GM12878 (cell line): ENCODE measurements around the gene SLC34A3. TPM values are rescaled to one million over a fixed set of nuclear protein-coding genes. Genes with fewer than 3 reads are reported as not detected.
A peak's percentile ranks its signal among the peaks of the same experiment; 100 is the strongest.

Experiments used
- ATAC-seq: fragments of 200-7000 bp; cut with Tn5 transposase; 3 replicates; pipeline ENCODE4 v1.9.1; 2020; ENCODE audit warnings: mild to moderate bottlenecking, moderate library complexity
- BruUV-seq: library from RNA; stranded (reverse); fragments of 400-500 nt; replicated peaks from 2 replicates; lab custom pipeline; 2021; lab: Mats Ljungman, UMichigan
- CTCF ChIA-PET: fragments of 300-600 bp; sonication (Branson Sonifier 250); formaldehyde crosslinking; extraction: SDS; loops from one replicate; lab custom pipeline; 2021; ENCODE audit warnings: inconsistent platforms; lab: Yijun Ruan, JAX
- POLR2A ChIA-PET: fragments of 350-600 bp; formaldehyde crosslinking; extraction: SDS; loops from one replicate; lab custom pipeline; 2021; ENCODE audit warnings: inconsistent platforms; lab: Charles Lee
- RAD21 ChIA-PET: fragments of 300-600 bp; sonication (Branson Sonifier 250); formaldehyde crosslinking; loops from one replicate; lab custom pipeline; 2023; ENCODE audit warnings: antibody characterized with exemption; ENCODE audit not compliant: unreplicated experiment; lab: Charles Lee
- SMC1A ChIA-PET: fragments of 300-600 bp; sonication (Branson Sonifier 250); formaldehyde crosslinking; loops from one replicate; lab custom pipeline; 2023; ENCODE audit not compliant: unreplicated experiment, uncharacterized antibody; lab: Charles Lee
- DNase-seq: peaks from one replicate; pipeline ENCODE4 v3.0.0-alpha.2; 2011; ENCODE audit warnings: low read depth, low spot score
- FAIRE-seq: peaks from 3 replicates; lab custom pipeline; 2011; peaks lifted over from hg19 to GRCh38; lab: Jason Lieb, UNC
- H2AFZ ChIP-seq: 2 replicates; pipeline ENCODE4 v1.6.0; 2011; ENCODE audit warnings: low read depth, low read length, control low read depth; ENCODE audit not compliant: control insufficient read depth
- H3K27ac ChIP-seq: 2 replicates; pipeline ENCODE4 v1.5.1; 2011; ENCODE audit warnings: control low read depth; ENCODE audit not compliant: control insufficient read depth, insufficient read depth
- H3K27me3 ChIP-seq, 2 experiments: replicated peaks in 1 of 2; 2 replicates each; pipeline versions ENCODE4 v1.6.0 to v1.6.1; 2011; ENCODE audit warnings: low read length in 1 of 2; ENCODE audit not compliant: control insufficient read depth in 2 of 2, insufficient read depth in 2 of 2
- H3K36me3 ChIP-seq, 2 experiments: 2 replicates each; pipeline ENCODE4 v1.5.1; 2011; ENCODE audit warnings: low read length in 1 of 2; ENCODE audit not compliant: control insufficient read depth in 2 of 2, insufficient read depth in 2 of 2
- H3K4me1 ChIP-seq: 2 replicates; pipeline ENCODE4 v1.6.1; 2011; ENCODE audit warnings: mild to moderate bottlenecking, low read length, moderate library complexity, mixed read lengths; ENCODE audit not compliant: control insufficient read depth, insufficient read depth
- H3K4me2 ChIP-seq: 2 replicates; pipeline ENCODE4 v1.6.0; 2011; ENCODE audit warnings: control low read depth; ENCODE audit not compliant: control insufficient read depth, insufficient read depth
- H3K4me3 ChIP-seq: fragments of 200-600 bp; sonication (generic); 2 replicates; pipeline ENCODE4 v1.5.1; 2016
- H3K79me2 ChIP-seq: 2 replicates; pipeline ENCODE4 v1.6.0; 2011; ENCODE audit warnings: low read length; ENCODE audit not compliant: control insufficient read depth, insufficient read depth
- H3K9ac ChIP-seq: 2 replicates; pipeline ENCODE4 v1.8.0; 2011; ENCODE audit warnings: low read length, control low read depth, mixed read lengths; ENCODE audit not compliant: control insufficient read depth, insufficient read depth
- H3K9me3 ChIP-seq: replicated peaks from 3 replicates; pipeline ENCODE4 v1.5.1; 2011; ENCODE audit warnings: mild to moderate bottlenecking, low read length; ENCODE audit not compliant: control insufficient read depth, insufficient read depth
- H4K20me1 ChIP-seq: 2 replicates; pipeline ENCODE4 v1.6.0; 2011; ENCODE audit not compliant: control insufficient read depth, insufficient read depth
- DPF2 ChIP-seq: fragments of 450-650 bp; IDR thresholded peaks from 2 replicates; pipeline ENCODE4 v1.6.1; 2017; ENCODE audit warnings: mild to moderate bottlenecking
- EED ChIP-seq: sonication (generic); IDR thresholded peaks from 2 replicates; pipeline ENCODE4 v1.6.1; 2016; ENCODE audit warnings: antibody characterized with exemption, low read depth
- ESRRA ChIP-seq: IDR thresholded peaks from 2 replicates; pipeline ENCODE4 v1.6.1; 2012; ENCODE audit warnings: mild to moderate bottlenecking, low read length, improper control_type of control experiment
- FOS ChIP-seq: IDR thresholded peaks from 3 replicates; pipeline ENCODE4 v1.6.1; 2011; ENCODE audit warnings: borderline replicate concordance; ENCODE audit not compliant: insufficient read length; ENCODE audit errors: extremely low read depth
- HCFC1 ChIP-seq: fragments of 150-350 bp; IDR thresholded peaks from 2 replicates; pipeline ENCODE4 v1.6.1; 2014; ENCODE audit warnings: low read length
- JUND ChIP-seq: IDR thresholded peaks from 2 replicates; pipeline ENCODE4 v1.6.1; 2012; ENCODE audit warnings: low read depth, mild to moderate bottlenecking, low read length, improper control_type of control experiment, moderate library complexity
- MYC ChIP-seq: IDR thresholded peaks from 2 replicates; pipeline ENCODE4 v1.6.1; 2011; ENCODE audit warnings: mild to moderate bottlenecking, low read length, moderate library complexity, inconsistent platforms; ENCODE audit not compliant: insufficient read depth, insufficient replicate concordance, insufficient read length, severe bottlenecking
- POLR2A ChIP-seq: IDR thresholded peaks from 2 replicates; pipeline ENCODE4 v1.6.1; 2011; ENCODE audit warnings: low read depth, mild to moderate bottlenecking, low read length
- RCOR1 ChIP-seq: conservative IDR thresholded peaks from 2 replicates; pipeline ENCODE4 v1.6.1; 2012; ENCODE audit warnings: low read depth, low read length, improper control_type of control experiment
- STAT1 ChIP-seq: fragments of 450-650 bp; conservative IDR thresholded peaks from 2 replicates; pipeline ENCODE4 v1.6.1; 2014; ENCODE audit warnings: antibody characterized with exemption, mild to moderate bottlenecking
- WGBS: methylation state at CpG from one replicate; pipeline ENCODE4 v1.1.6; 2016; ENCODE audit warnings: low lambda C conversion rate; ENCODE audit not compliant: insufficient replicate concordance, insufficient coverage; ENCODE audit errors: missing lambda C conversion rate; 5-methylcytosine and 5-hydroxymethylcytosine counted together
- in situ Hi-C: fragments of 300-500 bp; cut with MboI; formaldehyde crosslinking; loops from 9 replicates; pipeline ENCODE4 v1.14.3; 2018; ENCODE audit warnings: mixed read lengths
- intact Hi-C: fragments of 100-400 bp; cut with micrococcal nuclease; formaldehyde crosslinking; loops from one replicate; pipeline ENCODE4 v1.14.2; 2022; ENCODE audit not compliant: unreplicated experiment
- polyA plus RNA-seq, 11 experiments: library from polyadenylated mRNA; depleted of rRNA in 4 of 11; unstranded in 6 of 11; stranded (reverse) in 5 of 11; fragments of >200 nt; fragmentation: Nextera tagmentation in 4 of 11; fragmentation: Illumina TruSeq in 1 of 11; extraction: Ambion mirVana in 4 of 11; extraction: Trizol in 1 of 11; gene quantifications; 1 replicate in 1 of 11; 2 replicates in 10 of 11; pipeline versions ENCODE4 v1.2.1 to v1.2.3, GENCODE V29; 2011 to 2016; ENCODE audit warnings: inconsistent platforms in 2 of 11, missing spikeins in 2 of 11, low read depth in 1 of 11
- total RNA-seq, 4 experiments: library from RNA; depleted of rRNA in 3 of 4; stranded (reverse); fragments of >200 nt in 3 of 4; fragmentation: Illumina TruSeq in 1 of 4; extraction: Trizol in 1 of 4; gene quantifications; 2 replicates each; pipeline versions ENCODE4 v1.2.1 to v1.2.3, GENCODE V29; 2013 to 2021
- TF ChIP-seq, protein P1 (sequence below), 3 experiments: IDR thresholded peaks in 2 of 3; conservative IDR thresholded peaks in 1 of 3; 2 replicates each; pipeline ENCODE4 v1.5.1; 2011; ENCODE audit warnings: low read depth in 3 of 3, low read length in 3 of 3, mild to moderate bottlenecking in 3 of 3, control low read depth in 2 of 3, moderate library complexity in 2 of 3, inconsistent platforms in 1 of 3, mixed read lengths in 1 of 3; ENCODE audit not compliant: control insufficient read depth in 2 of 3, insufficient read depth in 1 of 3; ENCODE audit errors: extremely low read depth in 1 of 3

The SLC34A3 gene
- total and polyA plus RNA-seq, 10 of the 15 experiments (the other 5 are each of a cell fraction or from before 2014, with no cell fraction given): not detected

DNA sequence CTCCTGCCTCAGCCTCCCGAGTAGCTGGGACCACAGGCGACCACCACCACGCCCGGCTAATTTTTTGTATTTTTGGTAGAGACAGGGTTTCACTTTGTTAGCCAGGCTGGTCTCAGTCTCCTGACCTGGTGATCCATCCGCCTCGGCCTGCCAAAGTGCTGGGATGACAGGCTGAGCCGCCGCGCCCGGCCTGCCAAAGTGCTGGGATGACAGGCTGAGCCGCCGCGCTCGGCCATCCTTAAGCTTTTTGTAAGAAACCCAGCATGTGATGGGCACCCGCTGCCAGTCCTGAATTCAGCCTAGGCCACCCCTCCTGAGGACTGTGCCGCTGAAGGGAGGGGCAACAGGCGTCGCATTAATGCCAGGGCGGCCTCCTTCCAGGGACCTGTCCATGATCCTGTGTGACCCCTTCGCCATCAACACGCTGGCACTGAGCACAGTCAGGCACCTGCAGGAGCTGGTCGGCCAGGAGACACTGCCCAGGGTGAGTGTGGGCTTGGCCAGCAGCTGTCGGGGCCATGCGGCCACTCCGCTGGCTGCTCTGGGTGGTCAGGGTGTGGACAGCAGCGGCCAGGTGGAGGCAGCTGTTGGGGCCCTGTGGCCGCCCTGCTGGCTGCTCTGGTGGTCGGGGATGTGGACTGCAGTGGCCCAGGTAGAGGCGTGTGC, 34.9 kb downstream of the SLC34A3 start:
- SMC1A ChIA-PET: no interaction called here
- 96% methylated on average over 28 of the region's 29 CpGs for WGBS
- DNase-seq: no peak
- Histone ChIP-seq H3K27ac (no peak overlapping the region), H3K4me3 (no peak overlapping the region), H3K9ac (no peak overlapping the region)
- FAIRE-seq: no peak
- CTCF ChIA-PET: interaction anchor here (0.7 to 1.8 kb wide), 2 partner anchors 9 to 25 kb away, joined by 4 to 5 read pairs; no protein-coding TSS in a partner anchor
- TF ChIP-seq EED (no peak), POLR2A (peak; percentile 44; the same call in 1 of the 2 replicates)
- TF ChIP-seq, all 136 proteins: peak for 1
- no peaks in the 10 kb centered on the region for H3K9me3 ChIP-seq
- no peak for ATAC-seq
- no peak overlapping the region for H2AFZ ChIP-seq
- H3K4me2 ChIP-seq: no peak overlapping the region
- in situ Hi-C loops (no loop called here), intact Hi-C loops (no loop called here)
- ChIA-PET POLR2A (no interaction called here), RAD21 (no interaction called here)
- H3K79me2 ChIP-seq: 0 out of 2 replicates have a peak, but pooled peaks cover 2% of the 10 kb centered on the region
- H3K27me3 ChIP-seq: no peaks in the 10 kb centered on the region
- no TSS peak for BruUV-seq
- H3K36me3 ChIP-seq: peaks cover 3 to 14% of the 10 kb centered on the region in 2 experiments; a peak in 3 of 4 replicates
- H4K20me1 ChIP-seq: no peaks in the 10 kb centered on the region
- peaks cover 17% of the 10 kb centered on the region for H3K4me1 ChIP-seq

GRCh38 chr9:137266162-137266527, 35.4 kb downstream of the SLC34A3 start:
- Histone ChIP-seq H3K27ac (no peak overlapping the region), H3K4me1 (peaks cover 17% of the 10 kb centered on the region), H3K36me3 (peaks cover 6 to 16% of the 10 kb centered on the region in 2 experiments; a peak in 3 of 4 replicates), H3K4me3 (no peak overlapping the region), H3K4me2 (no peak overlapping the region), H3K9ac (no peak overlapping the region), H3K79me2 (0 out of 2 replicates have a peak, but pooled peaks cover 2% of the 10 kb centered on the region), H3K9me3 (no peaks in the 10 kb centered on the region), H3K27me3 (no peaks in the 10 kb centered on the region), H4K20me1 (no peaks in the 10 kb centered on the region), H2AFZ (no peak overlapping the region)
- in situ Hi-C loops (no loop called here), intact Hi-C loops (no loop called here)
- ChIA-PET SMC1A (no interaction called here), RAD21 (interaction anchor here (1.2 kb wide), 1 partner anchor 29 kb away, joined by 4 read pairs; no protein-coding TSS in a partner anchor), POLR2A (interaction anchor here (2.4 kb wide), 1 partner anchor 10 kb away, joined by 13 read pairs; the partner anchor contains the start of gene NELFB), CTCF (interaction anchor here (0.7 kb wide), 1 partner anchor 25 kb away, joined by 4 read pairs; no protein-coding TSS in a partner anchor)
- ATAC-seq: no peak
- 89% methylated on average over 15 of the region's 15 CpGs for WGBS
- BruUV-seq: no TSS peak
- FAIRE-seq: no peak
- no peak for DNase-seq
- TF ChIP-seq MYC (no peak), HCFC1 (no peak), JUND (no peak), FOS (no peak), STAT1 (no peak), RCOR1 (no peak), DPF2 (no peak), ESRRA (no peak)
- TF ChIP-seq, protein P1, sequence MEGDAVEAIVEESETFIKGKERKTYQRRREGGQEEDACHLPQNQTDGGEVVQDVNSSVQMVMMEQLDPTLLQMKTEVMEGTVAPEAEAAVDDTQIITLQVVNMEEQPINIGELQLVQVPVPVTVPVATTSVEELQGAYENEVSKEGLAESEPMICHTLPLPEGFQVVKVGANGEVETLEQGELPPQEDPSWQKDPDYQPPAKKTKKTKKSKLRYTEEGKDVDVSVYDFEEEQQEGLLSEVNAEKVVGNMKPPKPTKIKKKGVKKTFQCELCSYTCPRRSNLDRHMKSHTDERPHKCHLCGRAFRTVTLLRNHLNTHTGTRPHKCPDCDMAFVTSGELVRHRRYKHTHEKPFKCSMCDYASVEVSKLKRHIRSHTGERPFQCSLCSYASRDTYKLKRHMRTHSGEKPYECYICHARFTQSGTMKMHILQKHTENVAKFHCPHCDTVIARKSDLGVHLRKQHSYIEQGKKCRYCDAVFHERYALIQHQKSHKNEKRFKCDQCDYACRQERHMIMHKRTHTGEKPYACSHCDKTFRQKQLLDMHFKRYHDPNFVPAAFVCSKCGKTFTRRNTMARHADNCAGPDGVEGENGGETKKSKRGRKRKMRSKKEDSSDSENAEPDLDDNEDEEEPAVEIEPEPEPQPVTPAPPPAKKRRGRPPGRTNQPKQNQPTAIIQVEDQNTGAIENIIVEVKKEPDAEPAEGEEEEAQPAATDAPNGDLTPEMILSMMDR (IDR thresholded peaks at IDR 0.05 in 2 of 3, conservative IDR thresholded peaks at IDR 0.05 in 1 of 3; ENCODE audit: control insufficient read depth in 2 of 3, extremely low read depth in 1 of 3, insufficient read depth in 1 of 3, low read depth in 3 of 3, low read length in 3 of 3): no peak
